ENCODE results near the gene IL27RA.
"Not testable (repeated sequence)": the region's sequence is repeated elsewhere in the genome, so short reads cannot be mapped to it uniquely, and the experiment has no call there.

The IL27RA gene

DNA sequence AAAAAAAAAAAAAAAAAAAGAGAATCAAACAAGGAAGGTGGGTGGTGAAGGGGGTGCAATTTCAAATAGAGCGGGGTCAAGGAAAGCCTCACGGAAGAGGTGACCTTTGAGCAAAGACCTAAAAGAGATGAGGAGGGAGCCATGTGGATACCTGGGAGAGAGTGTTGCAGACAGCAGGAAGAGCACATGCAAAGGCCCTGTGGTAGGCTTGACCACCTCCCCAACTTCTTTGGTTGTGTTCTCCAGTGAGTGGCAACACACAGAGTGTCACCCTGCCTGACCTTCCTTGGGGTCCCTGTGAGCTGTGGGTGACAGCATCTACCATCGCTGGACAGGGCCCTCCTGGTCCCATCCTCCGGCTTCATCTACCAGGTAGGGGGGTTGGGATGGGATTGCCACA is 18.9 kb downstream of the IL27RA start:
- Histone ChIP-seq H3K4me2 (ENCODE audit: insufficient read depth, low read length) (no peak overlapping the region), H3K79me2 (ENCODE audit: insufficient read depth, low read length) (no peaks in the 10 kb centered on the region), H3K27ac (ENCODE audit: low read length) (no peak overlapping the region), H3K27me3 (ENCODE audit: insufficient read depth, low read length, poor library complexity) (no peaks in the 10 kb centered on the region), H2AFZ (ENCODE audit: low read depth, low read length) (no peak overlapping the region), H4K20me1 (ENCODE audit: insufficient read depth, low read length) (no peaks in the 10 kb centered on the region), H3K9ac (ENCODE audit: low read depth, low read length) (no peak overlapping the region), H3K4me1 (ENCODE audit: insufficient read depth, low read length) (no peaks in the 10 kb centered on the region), H3K4me3 (ENCODE audit: low read depth in 1 of 2, low read length in 2 of 2) (no peak overlapping the region), H3K36me3 (ENCODE audit: insufficient read depth, low read length) (peaks cover 32% of the 10 kb centered on the region), H3K9me3 (ENCODE audit: insufficient read depth, low read length, severe bottlenecking) (peaks cover 3% of the 10 kb centered on the region)
- TF ChIP-seq, protein P1, sequence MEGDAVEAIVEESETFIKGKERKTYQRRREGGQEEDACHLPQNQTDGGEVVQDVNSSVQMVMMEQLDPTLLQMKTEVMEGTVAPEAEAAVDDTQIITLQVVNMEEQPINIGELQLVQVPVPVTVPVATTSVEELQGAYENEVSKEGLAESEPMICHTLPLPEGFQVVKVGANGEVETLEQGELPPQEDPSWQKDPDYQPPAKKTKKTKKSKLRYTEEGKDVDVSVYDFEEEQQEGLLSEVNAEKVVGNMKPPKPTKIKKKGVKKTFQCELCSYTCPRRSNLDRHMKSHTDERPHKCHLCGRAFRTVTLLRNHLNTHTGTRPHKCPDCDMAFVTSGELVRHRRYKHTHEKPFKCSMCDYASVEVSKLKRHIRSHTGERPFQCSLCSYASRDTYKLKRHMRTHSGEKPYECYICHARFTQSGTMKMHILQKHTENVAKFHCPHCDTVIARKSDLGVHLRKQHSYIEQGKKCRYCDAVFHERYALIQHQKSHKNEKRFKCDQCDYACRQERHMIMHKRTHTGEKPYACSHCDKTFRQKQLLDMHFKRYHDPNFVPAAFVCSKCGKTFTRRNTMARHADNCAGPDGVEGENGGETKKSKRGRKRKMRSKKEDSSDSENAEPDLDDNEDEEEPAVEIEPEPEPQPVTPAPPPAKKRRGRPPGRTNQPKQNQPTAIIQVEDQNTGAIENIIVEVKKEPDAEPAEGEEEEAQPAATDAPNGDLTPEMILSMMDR (IDR thresholded peaks at IDR 0.05; ENCODE audit: borderline replicate concordance, extremely low read depth, low read length, poor library complexity, severe bottlenecking): no peak
- no peak for TF ChIP-seq EZH2 (IDR thresholded peaks at IDR 0.05; ENCODE audit: borderline replicate concordance, low read depth, low read length, severe bottlenecking)
- no peak for DNase-seq
- ATAC-seq (ENCODE audit: insufficient read depth, low read depth): no peak

DNA sequence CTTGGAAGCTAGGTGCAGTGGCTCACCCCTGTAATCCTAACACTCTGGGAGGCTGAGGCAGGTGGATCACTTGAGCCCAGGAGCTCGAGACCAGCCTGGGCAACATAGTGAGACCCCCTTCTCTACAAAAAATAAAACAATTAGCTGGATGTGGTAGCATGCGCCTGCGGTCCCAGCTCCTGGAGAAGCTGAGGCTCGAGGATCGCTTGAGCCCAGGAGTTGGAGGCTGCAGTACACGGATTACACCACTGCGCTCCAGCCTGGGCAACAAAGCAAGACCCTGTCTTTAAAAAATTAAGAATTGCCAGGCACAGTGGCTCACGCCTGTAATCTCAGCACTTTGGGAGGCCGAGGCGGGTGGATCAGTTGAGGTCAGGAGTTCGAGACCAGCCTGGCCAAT is 19.4 kb downstream of the IL27RA start:
- peaks cover 30% of the 10 kb centered on the region for H3K36me3 ChIP-seq (ENCODE audit: insufficient read depth, low read length)
- H3K79me2 ChIP-seq (ENCODE audit: insufficient read depth, low read length); H4K20me1 ChIP-seq (ENCODE audit: insufficient read depth, low read length); H3K9me3 ChIP-seq (ENCODE audit: insufficient read depth, low read length, severe bottlenecking); H3K4me1 ChIP-seq (ENCODE audit: insufficient read depth, low read length); H3K9ac ChIP-seq (ENCODE audit: low read depth, low read length); H3K4me2 ChIP-seq (ENCODE audit: insufficient read depth, low read length); H2AFZ ChIP-seq (ENCODE audit: low read depth, low read length); H3K27me3 ChIP-seq (ENCODE audit: insufficient read depth, low read length, poor library complexity); ATAC-seq (ENCODE audit: insufficient read depth, low read depth); H3K27ac ChIP-seq (ENCODE audit: low read length); DNase-seq; H3K4me3 ChIP-seq (ENCODE audit: low read depth in 1 of 2, low read length in 2 of 2): not testable (repeated sequence)

DNA sequence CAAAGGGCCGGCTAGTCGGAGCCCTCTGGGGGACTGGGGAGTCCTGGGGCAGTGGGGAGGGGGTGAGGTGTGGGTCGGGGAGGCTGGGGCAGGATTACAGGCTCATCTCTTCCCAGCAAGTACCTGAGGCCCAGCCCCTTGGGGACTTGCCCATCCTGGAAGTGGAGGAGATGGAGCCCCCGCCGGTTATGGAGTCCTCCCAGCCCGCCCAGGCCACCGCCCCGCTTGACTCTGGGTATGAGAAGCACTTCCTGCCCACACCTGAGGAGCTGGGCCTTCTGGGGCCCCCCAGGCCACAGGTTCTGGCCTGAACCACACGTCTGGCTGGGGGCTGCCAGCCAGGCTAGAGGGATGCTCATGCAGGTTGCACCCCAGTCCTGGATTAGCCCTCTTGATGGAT is 20.4 kb downstream of the IL27RA start:
- DNase-seq (no peak), ATAC-seq (ENCODE audit: insufficient read depth, low read depth) (no peak)
- no peak overlapping the region for H3K9ac ChIP-seq (ENCODE audit: low read depth, low read length)
- H3K27ac ChIP-seq (ENCODE audit: low read length): no peak overlapping the region
- no peaks in the 10 kb centered on the region for H3K4me1 ChIP-seq (ENCODE audit: insufficient read depth, low read length)
- peaks cover 23% of the 10 kb centered on the region for H3K36me3 ChIP-seq (ENCODE audit: insufficient read depth, low read length)
- H3K4me3 ChIP-seq (ENCODE audit: low read depth in 1 of 2, low read length in 2 of 2): no peak overlapping the region
- H3K9me3 ChIP-seq (ENCODE audit: insufficient read depth, low read length, severe bottlenecking): peaks cover 3% of the 10 kb centered on the region
- TF ChIP-seq, protein P1 (IDR thresholded peaks at IDR 0.05; ENCODE audit: borderline replicate concordance, extremely low read depth, low read length, poor library complexity, severe bottlenecking): no peak
- no peak for TF ChIP-seq EZH2 (IDR thresholded peaks at IDR 0.05; ENCODE audit: borderline replicate concordance, low read depth, low read length, severe bottlenecking)
- no peaks in the 10 kb centered on the region for H4K20me1 ChIP-seq (ENCODE audit: insufficient read depth, low read length)
- no peak overlapping the region for H3K4me2 ChIP-seq (ENCODE audit: insufficient read depth, low read length)
- no peaks in the 10 kb centered on the region for H3K79me2 ChIP-seq (ENCODE audit: insufficient read depth, low read length)
- no peaks in the 10 kb centered on the region for H3K27me3 ChIP-seq (ENCODE audit: insufficient read depth, low read length, poor library complexity)
- H2AFZ ChIP-seq (ENCODE audit: low read depth, low read length): no peak overlapping the region

DNA sequence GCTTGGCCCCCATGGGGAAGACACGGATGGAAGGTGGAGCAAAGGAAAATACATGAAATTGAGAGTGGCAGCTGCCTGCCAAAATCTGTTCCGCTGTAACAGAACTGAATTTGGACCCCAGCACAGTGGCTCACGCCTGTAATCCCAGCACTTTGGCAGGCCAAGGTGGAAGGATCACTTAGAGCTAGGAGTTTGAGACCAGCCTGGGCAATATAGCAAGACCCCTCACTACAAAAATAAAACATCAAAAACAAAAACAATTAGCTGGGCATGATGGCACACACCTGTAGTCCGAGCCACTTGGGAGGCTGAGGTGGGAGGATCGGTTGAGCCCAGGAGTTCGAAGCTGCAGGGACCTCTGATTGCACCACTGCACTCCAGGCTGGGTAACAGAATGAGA is 20.9 kb downstream of the IL27RA start:
- Histone ChIP-seq H3K36me3 (ENCODE audit: insufficient read depth, low read length) (peaks cover 23% of the 10 kb centered on the region), H4K20me1 (ENCODE audit: insufficient read depth, low read length) (no peaks in the 10 kb centered on the region), H2AFZ (ENCODE audit: low read depth, low read length) (no peak overlapping the region), H3K9ac (ENCODE audit: low read depth, low read length) (no peak overlapping the region), H3K79me2 (ENCODE audit: insufficient read depth, low read length) (no peaks in the 10 kb centered on the region), H3K4me2 (ENCODE audit: insufficient read depth, low read length) (no peak overlapping the region), H3K9me3 (ENCODE audit: insufficient read depth, low read length, severe bottlenecking) (peaks cover 3% of the 10 kb centered on the region), H3K4me1 (ENCODE audit: insufficient read depth, low read length) (no peaks in the 10 kb centered on the region), H3K4me3 (ENCODE audit: low read depth in 1 of 2, low read length in 2 of 2) (no peak overlapping the region), H3K27me3 (ENCODE audit: insufficient read depth, low read length, poor library complexity) (no peaks in the 10 kb centered on the region), H3K27ac (ENCODE audit: low read length) (no peak overlapping the region)
- TF ChIP-seq, protein P1 (IDR thresholded peaks at IDR 0.05; ENCODE audit: borderline replicate concordance, extremely low read depth, low read length, poor library complexity, severe bottlenecking): no peak
- TF ChIP-seq EZH2 (IDR thresholded peaks at IDR 0.05; ENCODE audit: borderline replicate concordance, low read depth, low read length, severe bottlenecking): no peak
- DNase-seq: no peak
- ATAC-seq (ENCODE audit: insufficient read depth, low read depth): no peak

Data from DND-41 (cell line).